Common myeloid progenitor, CD34-positive (primary cell): Measurements from ENCODE around the gene INSYN2B.

Experiments used
- CTCF ChIA-PET: fragments of 350-600 bp; sonication (Branson Sonifier 250); formaldehyde crosslinking; loops from one replicate; lab custom pipeline; 2021; ENCODE audit warnings: antibody characterized with exemption; lab: Charles Lee
- POLR2A ChIA-PET: fragments of 350-600 bp; sonication (Branson Sonifier 250); formaldehyde crosslinking; loops from one replicate; lab custom pipeline; 2021; ENCODE audit warnings: antibody characterized with exemption; lab: Charles Lee
- DNase-seq, 3 donors: peaks; one replicate each; pipeline versions ENCODE4 v3.0.0 to v3.0.0-alpha.2; 2013
- H3K27ac ChIP-seq, 2 experiments: 1 replicate in 1 of 2; 2 replicates in 1 of 2; pipeline ENCODE4 v1.7.0; 2013; ENCODE audit warnings: inconsistent platforms in 2 of 2, low read length in 2 of 2, mild to moderate bottlenecking in 2 of 2, low read depth in 1 of 2, moderate library complexity in 1 of 2; ENCODE audit not compliant: severe bottlenecking in 2 of 2, insufficient read depth in 1 of 2, poor library complexity in 1 of 2
- H3K27me3 ChIP-seq, 5 experiments: replicated peaks in 2 of 5; 1 replicate in 3 of 5; 2 replicates in 2 of 5; pipeline versions ENCODE4 v1.6.1 to v1.7.0; 2013; ENCODE audit warnings: low read length in 4 of 5, mild to moderate bottlenecking in 2 of 5, moderate library complexity in 2 of 5, inconsistent platforms in 1 of 5; ENCODE audit not compliant: insufficient read depth in 5 of 5, control insufficient read depth in 4 of 5
- H3K36me3 ChIP-seq, 4 experiments: 1 replicate in 2 of 4; 2 replicates in 2 of 4; pipeline versions ENCODE4 v1.6.1 to v1.7.0; 2013; ENCODE audit warnings: low read length in 3 of 4, control low read depth in 1 of 4, mild to moderate bottlenecking in 1 of 4; ENCODE audit not compliant: control insufficient read depth in 4 of 4, insufficient read depth in 4 of 4
- H3K4me1 ChIP-seq, 4 experiments: 1 replicate in 3 of 4; 2 replicates in 1 of 4; pipeline versions ENCODE4 v1.6.1 to v1.7.1; 2013; ENCODE audit warnings: low read length in 3 of 4, mild to moderate bottlenecking in 3 of 4, control low read depth in 1 of 4, inconsistent platforms in 1 of 4, moderate library complexity in 1 of 4; ENCODE audit not compliant: control insufficient read depth in 4 of 4, insufficient read depth in 4 of 4; ENCODE audit errors: control extremely low read depth in 1 of 4
- H3K4me3 ChIP-seq, 7 experiments: 1 replicate in 4 of 7; 2 replicates in 3 of 7; pipeline versions ENCODE4 v1.5.1 to v1.7.0; 2013; ENCODE audit warnings: mild to moderate bottlenecking in 7 of 7, low read length in 6 of 7, moderate library complexity in 6 of 7, inconsistent platforms in 2 of 7, low read depth in 2 of 7, control low read depth in 1 of 7; ENCODE audit not compliant: insufficient read depth in 4 of 7, control insufficient read depth in 1 of 7; ENCODE audit errors: extremely low read depth in 1 of 7
- H3K9me3 ChIP-seq, 5 experiments: 1 replicate in 4 of 5; 2 replicates in 1 of 5; pipeline versions ENCODE4 v1.6.1 to v1.7.1; 2013; ENCODE audit warnings: low read length in 4 of 5, mild to moderate bottlenecking in 2 of 5, inconsistent platforms in 1 of 5, low read depth in 1 of 5, moderate library complexity in 1 of 5; ENCODE audit not compliant: control insufficient read depth in 4 of 5, insufficient read depth in 2 of 5; ENCODE audit errors: control extremely low read depth in 1 of 5
- WGBS: methylation state at CpG from one replicate; pipeline ENCODE4 v1.1.5; 2013; ENCODE audit not compliant: insufficient coverage; 5-methylcytosine and 5-hydroxymethylcytosine counted together

INSYN2B gene

DNA sequence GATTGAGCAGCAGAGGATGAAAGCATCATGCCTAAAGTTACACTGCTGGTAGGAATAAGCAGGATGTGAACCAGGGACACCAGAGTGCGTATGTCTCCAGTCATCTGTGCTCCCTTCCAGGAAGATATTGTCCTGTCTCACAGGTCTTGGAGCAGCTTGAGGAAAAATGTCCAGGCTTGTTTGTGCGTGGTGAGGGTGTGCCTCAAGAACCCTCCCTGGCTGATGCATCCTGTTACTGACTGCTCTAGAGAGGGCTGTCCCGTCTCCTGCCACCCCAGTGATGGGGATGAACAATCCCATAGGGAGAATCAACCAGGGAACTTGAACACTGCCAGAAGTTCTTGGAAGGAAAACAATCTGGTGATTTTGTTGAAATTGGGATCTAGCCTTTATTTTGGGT is 132.0 kb downstream of the INSYN2B start:
- H3K36me3 ChIP-seq = peaks cover 23 to 81% (median 57%) of the 10 kb centered on the region in 4 experiments
- ChIA-PET POLR2A (no interaction called here), CTCF (no interaction called here)
- WGBS = 92% methylated on average over 2 of the region's 3 CpGs
- no peak overlapping the region for H3K27ac ChIP-seq
- DNase-seq = no peak
- peaks cover 6 to 30% (median 27%) of the 10 kb centered on the region in 5 experiments for H3K9me3 ChIP-seq
- no peaks in the 10 kb centered on the region for H3K4me1 ChIP-seq
- H3K4me3 ChIP-seq = no peak overlapping the region
- no peaks in the 10 kb centered on the region for H3K27me3 ChIP-seq

DNA sequence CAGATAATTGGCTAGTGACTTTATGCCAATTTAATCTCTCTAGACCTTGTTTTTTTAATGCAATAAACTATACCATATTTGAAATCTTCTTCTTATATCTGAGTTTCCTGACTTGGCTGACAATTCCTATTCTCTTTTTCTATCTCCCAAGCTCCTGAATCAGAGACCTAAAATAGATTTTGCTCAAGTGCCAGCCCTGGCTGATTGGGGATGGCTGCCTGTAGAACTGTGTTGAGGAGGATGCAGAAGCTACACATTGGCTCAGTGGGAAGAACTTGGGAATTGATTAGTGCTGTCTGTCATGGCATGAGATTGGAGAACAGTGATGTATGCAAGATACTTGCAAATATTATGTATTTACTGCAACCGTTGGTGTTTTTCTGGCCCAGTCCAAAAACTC is 132.8 kb downstream of the INSYN2B start:
- Histone ChIP-seq H3K27ac (no peak overlapping the region), H3K36me3 (peaks cover 30 to 80% (median 56%) of the 10 kb centered on the region in 4 experiments), H3K27me3 (no peaks in the 10 kb centered on the region), H3K4me1 (no peaks in the 10 kb centered on the region), H3K4me3 (no peak overlapping the region), H3K9me3 (peaks cover 6 to 28% (median 24%) of the 10 kb centered on the region in 5 experiments)
- CTCF ChIA-PET = no interaction called here
- no CpG with 5 or more reads among the region's 1 CpG for WGBS
- DNase-seq = no peak
- POLR2A ChIA-PET = no interaction called here

DNA sequence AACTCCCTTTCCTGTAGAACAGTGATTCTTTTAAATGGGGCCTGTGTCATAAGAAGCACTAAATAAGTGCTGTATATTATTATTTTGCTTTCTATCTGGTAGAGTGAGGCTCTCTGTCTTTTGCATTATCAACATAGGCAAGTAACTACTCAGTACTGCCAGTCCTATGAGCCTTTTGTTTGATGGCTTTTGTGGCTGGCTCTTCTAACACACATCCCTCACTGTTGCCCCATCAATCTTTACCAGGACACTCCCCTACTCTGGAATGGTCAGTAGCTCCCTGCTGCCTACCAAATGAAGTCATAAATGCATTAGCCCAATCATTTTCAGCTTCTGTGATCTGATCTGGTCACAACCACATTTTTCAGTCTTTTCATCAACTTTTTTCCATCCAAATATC is 137.6 kb downstream of the INSYN2B start:
- DNase-seq = no peak
- H3K27ac ChIP-seq = no peak overlapping the region
- H3K4me1 ChIP-seq = no peaks in the 10 kb centered on the region
- no peak overlapping the region for H3K4me3 ChIP-seq
- peaks cover 31 to 81% (median 54%) of the 10 kb centered on the region in 4 experiments for H3K36me3 ChIP-seq
- no peaks in the 10 kb centered on the region for H3K27me3 ChIP-seq
- H3K9me3 ChIP-seq = no peaks in the 10 kb centered on the region
- ChIA-PET POLR2A (no interaction called here), CTCF (no interaction called here)

DNA sequence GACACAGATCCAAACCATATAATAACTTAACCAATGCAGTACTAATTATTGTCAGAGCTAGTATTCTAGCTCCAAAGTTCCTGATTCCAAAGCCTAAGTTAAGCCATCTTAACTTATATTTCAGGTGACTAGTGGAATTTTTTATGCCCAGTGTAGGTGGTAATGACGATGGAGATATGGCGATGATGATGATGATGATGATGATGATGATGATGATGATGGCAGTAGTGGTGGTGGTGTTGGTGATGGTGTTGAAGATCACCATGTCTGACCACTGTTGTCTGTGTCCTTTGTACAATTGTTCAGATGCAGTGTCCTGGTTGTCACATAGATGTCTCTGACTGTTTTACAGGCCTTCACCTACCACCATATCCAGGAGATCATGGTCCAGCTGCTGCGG is 139.9 kb downstream of the INSYN2B start:
- ChIA-PET CTCF (no interaction called here), POLR2A (interaction anchor here (0.6 kb wide), 1 partner anchor 172 kb away, joined by 4 read pairs; no protein-coding TSS in a partner anchor)
- Histone ChIP-seq H3K4me1 (no peaks in the 10 kb centered on the region), H3K27ac (no peak overlapping the region), H3K4me3 (no peak overlapping the region), H3K36me3 (peaks cover 28 to 76% (median 47%) of the 10 kb centered on the region in 4 experiments), H3K27me3 (no peaks in the 10 kb centered on the region), H3K9me3 (no peaks in the 10 kb centered on the region)
- WGBS = 100% methylated on average over 3 of the region's 3 CpGs
- no peak for DNase-seq

DNA sequence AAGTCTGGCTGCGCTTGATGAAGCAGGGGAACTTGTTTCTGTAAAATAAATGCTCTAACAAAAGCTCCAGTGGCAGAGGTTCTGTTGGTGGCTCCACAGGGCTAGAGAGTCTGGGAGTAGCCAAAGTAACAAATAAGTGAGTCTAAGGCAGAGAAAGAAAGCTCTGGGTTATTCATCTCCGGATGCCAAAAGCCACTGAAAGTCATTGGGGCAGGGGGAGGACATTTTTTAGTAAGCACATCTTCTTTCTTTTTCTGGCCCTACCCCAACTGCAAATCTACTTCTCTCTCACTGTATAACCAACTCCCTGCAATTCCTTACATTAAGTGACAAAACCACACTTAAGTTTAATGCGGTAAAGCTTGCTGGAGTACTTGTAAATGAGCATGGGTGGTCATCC is 141.6 kb downstream of the INSYN2B start:
- peaks cover 26 to 63% (median 43%) of the 10 kb centered on the region in 4 experiments for H3K36me3 ChIP-seq
- WGBS = 100% methylated on average over 2 of the region's 3 CpGs
- H3K27ac ChIP-seq = no peak overlapping the region
- no peak for DNase-seq
- H3K9me3 ChIP-seq = no peaks in the 10 kb centered on the region
- ChIA-PET POLR2A (no interaction called here), CTCF (no interaction called here)
- peaks cover 0 to 2% (median 0%) of the 10 kb centered on the region in 4 experiments for H3K4me1 ChIP-seq
- no peak overlapping the region for H3K4me3 ChIP-seq
- H3K27me3 ChIP-seq = no peaks in the 10 kb centered on the region

DNA sequence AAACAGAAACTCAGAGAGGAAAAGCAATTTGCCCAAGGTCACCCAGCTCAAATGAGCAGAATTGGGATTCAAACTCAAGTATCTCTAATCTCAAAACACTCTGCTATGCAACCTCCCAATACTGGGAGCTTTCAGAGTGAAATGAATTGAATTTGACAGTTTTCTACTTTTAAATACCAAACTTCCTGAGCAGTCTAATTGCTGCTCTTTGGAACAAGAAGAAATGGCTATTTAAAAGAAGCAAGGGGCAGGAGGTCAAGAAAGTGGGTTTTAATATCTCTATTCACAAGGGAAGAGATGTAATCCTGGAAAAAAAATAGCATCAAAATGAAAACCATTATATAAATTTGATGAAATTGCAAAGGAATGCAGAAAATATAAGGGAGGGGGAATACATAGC is 142.6 kb downstream of the INSYN2B start:
- DNase-seq = no peak
- Histone ChIP-seq H3K27ac (no peak overlapping the region), H3K27me3 (no peaks in the 10 kb centered on the region), H3K4me3 (no peak overlapping the region), H3K4me1 (peaks cover 0 to 8% (median 0%) of the 10 kb centered on the region in 4 experiments), H3K9me3 (no peaks in the 10 kb centered on the region), H3K36me3 (peaks cover 21 to 63% (median 40%) of the 10 kb centered on the region in 4 experiments)
- CTCF ChIA-PET = interaction anchor here (1.0 kb wide), 1 partner anchor 11 kb away, joined by 3 read pairs; no protein-coding TSS in a partner anchor
- POLR2A ChIA-PET = no interaction called here

DNA sequence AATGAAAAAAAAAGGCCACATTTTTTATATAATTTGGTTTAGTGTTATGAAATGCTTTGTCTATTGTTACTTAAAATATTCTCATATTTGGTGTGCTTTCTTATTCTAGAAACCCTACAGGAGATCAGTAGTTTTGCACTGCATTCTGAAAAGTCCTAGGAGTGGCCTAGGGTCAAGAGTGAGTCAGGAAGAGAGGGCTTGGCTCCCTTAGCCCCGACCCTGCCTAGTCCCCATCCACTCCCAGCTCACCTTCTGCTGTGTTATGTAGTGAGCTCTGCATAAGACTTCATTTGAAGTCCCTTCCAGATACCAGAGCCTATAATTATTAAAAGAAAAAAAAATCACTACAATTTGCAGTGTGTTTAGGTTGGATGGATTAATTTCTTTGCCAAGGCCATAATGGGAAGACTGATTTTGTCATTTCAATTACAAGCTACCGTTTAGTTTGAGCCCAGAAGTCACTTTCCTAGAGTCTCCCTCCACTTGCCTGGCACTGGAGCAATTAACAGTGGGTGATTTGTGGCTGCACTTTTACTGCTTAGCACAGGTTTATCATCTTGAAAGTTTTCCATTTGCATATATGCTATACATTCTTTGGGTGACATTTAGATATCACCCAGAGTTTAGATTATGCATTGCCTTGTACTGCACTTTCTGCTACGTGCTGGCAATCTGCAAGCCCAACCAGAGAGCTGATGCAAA is 143.3 kb downstream of the INSYN2B start:
- WGBS = 80% methylated on average over 2 of the region's 3 CpGs
- DNase-seq = no peak
- peaks cover 19 to 62% (median 37%) of the 10 kb centered on the region in 4 experiments for H3K36me3 ChIP-seq
- no peak overlapping the region for H3K27ac ChIP-seq
- ChIA-PET CTCF (interaction anchor here (1.0 kb wide), 1 partner anchor 11 kb away, joined by 3 read pairs; no protein-coding TSS in a partner anchor), POLR2A (no interaction called here)
- H3K27me3 ChIP-seq = no peaks in the 10 kb centered on the region
- H3K9me3 ChIP-seq = no peaks in the 10 kb centered on the region
- no peak overlapping the region for H3K4me3 ChIP-seq
- peaks cover 0 to 14% (median 0%) of the 10 kb centered on the region in 4 experiments for H3K4me1 ChIP-seq
